Fibroblast of lung (primary cell): Measurements from ENCODE around the gene TPPP3.

ENCODE experiments used
- EZH2 ChIP-seq: IDR thresholded peaks from 2 replicates; pipeline ENCODE4 v1.5.1; 2012; ENCODE audit warnings: low read length, control low read depth, mild to moderate bottlenecking; ENCODE audit errors: missing control alignments
- TF ChIP-seq, protein P1 (sequence below), 2 donors: IDR thresholded peaks in 1 of 2; conservative IDR thresholded peaks in 1 of 2; 1 replicate in 1 of 2; 2 replicates in 1 of 2; pipeline ENCODE4 v1.5.1; 2011 to 2012; ENCODE audit warnings: low read length in 2 of 2, control low read depth in 1 of 2, inconsistent platforms in 1 of 2, low read depth in 1 of 2, mild to moderate bottlenecking in 1 of 2

DNA sequence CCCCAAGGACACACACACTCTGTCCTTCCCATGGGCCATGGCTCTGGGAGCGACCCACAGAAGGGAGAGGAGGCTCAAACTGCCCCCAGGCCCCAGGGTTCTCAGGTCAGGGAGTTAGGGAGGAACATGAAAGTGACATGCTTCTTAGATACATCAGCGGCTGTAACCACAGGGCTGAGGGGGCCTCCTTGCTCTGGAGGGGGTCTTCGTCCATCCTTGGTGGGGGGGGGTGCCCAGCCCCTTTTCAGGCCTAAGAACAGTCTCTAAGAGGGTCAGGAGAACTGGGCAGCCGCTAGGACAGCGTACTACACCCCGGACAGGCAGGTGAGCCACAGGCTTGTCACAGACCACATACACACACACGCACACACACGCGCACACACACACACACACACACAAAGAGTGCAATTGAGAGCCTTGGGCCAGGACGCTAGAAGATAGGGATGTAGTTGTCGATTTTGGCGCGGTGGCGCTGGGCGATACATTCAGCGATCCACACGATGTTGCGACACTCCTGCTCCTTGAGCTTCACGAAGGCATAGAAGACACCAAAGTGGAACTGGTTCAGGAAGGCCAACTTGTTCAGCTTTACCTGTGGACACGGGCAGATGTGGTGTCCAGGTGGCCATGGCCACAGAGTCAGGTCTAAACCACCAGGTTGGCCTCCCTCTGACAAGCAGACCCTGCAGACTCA, 44.9 kb upstream of the TPPP3 start:
- TF ChIP-seq, protein P1, sequence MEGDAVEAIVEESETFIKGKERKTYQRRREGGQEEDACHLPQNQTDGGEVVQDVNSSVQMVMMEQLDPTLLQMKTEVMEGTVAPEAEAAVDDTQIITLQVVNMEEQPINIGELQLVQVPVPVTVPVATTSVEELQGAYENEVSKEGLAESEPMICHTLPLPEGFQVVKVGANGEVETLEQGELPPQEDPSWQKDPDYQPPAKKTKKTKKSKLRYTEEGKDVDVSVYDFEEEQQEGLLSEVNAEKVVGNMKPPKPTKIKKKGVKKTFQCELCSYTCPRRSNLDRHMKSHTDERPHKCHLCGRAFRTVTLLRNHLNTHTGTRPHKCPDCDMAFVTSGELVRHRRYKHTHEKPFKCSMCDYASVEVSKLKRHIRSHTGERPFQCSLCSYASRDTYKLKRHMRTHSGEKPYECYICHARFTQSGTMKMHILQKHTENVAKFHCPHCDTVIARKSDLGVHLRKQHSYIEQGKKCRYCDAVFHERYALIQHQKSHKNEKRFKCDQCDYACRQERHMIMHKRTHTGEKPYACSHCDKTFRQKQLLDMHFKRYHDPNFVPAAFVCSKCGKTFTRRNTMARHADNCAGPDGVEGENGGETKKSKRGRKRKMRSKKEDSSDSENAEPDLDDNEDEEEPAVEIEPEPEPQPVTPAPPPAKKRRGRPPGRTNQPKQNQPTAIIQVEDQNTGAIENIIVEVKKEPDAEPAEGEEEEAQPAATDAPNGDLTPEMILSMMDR (conservative IDR thresholded peaks at IDR 0.05 in 1 of 2, IDR thresholded peaks at IDR 0.05 in 1 of 2; ENCODE audit: low read depth in 1 of 2, low read length in 2 of 2) = no peak
- TF ChIP-seq EZH2 = no peak
